Stimulated activated CD4-positive, alpha-beta T cell treated with anti-CD3 and anti-CD28 coated beads, Interleukin-2, amount 100 ng/mL, for 24 hours (primary cell): ENCODE results near the gene WDPCP.
"Not testable (repeated sequence)": the region's sequence is repeated elsewhere in the genome, so short reads cannot be mapped to it uniquely, and the experiment has no call there.

Experiments
- DNase-seq, 2 donors: peaks; one replicate each; pipeline ENCODE4 v3.0.0-alpha.2; 2020

WDPCP gene

DNA sequence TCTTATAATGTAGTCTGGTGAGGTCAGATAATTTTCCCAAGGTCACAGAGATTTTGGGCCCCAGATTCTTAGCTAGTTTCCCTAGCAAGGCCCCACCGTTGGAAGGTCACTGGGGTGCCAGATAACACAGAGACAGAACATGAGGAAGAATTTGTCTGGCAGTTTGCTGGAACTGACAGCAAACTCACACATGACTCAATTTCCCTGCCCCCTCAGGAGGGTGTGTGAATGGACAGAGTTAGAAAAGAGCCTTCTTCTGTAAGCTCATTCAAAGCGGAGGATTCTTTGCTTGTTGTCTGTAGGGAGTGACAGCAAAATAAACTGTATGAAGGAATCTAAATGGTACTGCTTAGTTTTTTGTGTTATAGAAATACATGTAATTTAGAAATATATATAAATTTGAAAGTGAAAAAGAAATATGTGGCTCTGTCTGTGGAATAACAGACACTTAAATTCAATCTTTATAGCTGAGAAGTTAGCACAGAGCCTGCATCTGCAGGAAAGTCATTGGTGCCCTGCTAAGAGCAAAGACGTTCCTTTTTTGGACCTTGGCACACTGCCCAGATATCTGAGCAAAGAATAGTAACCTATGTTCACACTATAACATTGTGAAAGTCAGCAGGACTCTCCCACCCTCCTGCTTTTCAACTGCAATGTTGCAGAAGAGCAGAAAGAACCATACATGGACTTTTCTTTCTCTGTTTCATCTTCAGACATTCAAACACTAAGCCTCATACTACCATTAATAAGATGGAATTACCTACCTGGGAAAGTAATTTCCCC is 2.5 kb upstream of the WDPCP start:
- DNase-seq: no peak

DNA sequence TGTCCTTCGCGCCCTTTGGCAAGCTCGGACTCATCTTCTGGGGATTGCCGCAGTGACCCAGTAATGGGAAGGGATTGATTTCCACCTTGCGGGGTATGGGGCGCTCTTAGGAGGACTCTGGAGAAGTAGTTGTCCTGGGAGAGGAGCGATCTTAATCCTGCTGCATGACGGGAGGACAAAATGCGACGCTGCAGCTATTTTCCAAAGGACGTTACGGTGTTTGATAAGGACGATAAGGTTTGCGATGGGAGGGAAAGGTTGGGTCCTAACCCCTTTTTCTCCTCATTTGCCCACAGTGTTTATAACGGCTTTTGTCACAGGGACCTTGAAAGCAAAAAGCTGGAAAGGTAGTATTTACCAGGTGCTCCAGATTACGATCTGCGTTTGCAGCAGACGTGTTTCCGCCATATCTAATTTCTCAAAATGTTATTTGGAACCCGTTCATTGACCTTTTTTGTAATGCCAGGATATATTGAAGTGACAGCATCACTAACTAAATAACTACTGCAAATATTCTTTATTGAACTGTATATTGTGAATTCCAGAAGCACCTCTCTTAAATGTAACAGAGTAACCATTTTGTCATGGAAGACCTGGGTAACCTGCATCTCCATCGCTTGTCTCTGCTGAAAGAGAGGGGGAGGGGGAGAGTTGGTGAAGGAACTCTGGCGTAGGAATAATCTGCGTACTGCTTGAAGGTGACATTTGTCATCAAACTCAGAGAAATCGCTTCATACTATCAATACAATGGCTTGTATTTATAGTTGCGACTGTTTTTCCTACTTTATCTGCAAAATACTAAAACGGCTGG is 1.1 kb upstream of the WDPCP start:
- no peak for DNase-seq

DNA sequence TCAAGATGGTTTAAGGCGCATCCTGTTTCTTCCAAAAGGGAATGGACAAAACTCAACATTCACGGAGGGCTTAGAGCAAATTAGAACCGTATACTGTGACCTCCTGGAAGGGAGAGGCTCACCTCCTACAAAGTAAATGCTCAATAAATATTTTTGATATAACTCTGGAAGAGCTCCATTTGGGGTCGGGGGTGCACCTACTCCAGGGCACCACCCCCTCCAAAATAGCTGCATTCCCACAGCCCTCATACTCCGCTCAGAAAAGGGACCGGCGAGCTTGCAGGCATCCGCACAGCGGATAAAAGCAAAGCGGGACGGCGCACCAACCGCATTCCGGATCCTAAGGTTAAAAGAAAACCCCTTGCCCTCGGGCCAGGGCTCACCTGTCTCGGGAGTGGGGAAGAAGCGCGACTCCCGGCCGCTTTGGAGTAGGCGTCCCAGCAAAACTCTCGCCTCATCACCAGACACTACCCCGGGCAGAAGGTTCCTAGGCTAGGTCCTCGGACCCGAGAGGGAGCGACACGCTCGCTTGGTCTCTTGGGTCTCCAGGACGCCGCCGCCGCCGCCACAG is 378 bp downstream of the WDPCP start:
- DNase-seq: no peak

DNA sequence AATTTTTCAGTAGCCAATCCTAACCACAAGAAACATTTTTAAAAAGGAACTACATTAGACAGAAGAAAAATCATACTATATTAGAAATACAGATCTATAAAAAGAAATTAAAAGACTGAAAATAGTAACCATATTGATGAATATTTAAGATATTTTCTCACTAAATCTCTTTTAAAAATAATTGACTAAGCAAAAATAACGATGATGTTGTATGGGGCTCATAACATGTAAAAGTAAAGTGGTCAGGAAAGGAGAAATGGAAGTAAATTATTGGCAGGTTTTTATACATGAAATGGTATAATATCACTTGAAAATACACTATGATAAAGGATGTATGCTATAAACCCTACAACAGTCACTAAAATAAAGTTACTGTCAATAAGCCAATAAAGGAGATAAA is 5.4 kb downstream of the WDPCP start:
- no peak for DNase-seq

DNA sequence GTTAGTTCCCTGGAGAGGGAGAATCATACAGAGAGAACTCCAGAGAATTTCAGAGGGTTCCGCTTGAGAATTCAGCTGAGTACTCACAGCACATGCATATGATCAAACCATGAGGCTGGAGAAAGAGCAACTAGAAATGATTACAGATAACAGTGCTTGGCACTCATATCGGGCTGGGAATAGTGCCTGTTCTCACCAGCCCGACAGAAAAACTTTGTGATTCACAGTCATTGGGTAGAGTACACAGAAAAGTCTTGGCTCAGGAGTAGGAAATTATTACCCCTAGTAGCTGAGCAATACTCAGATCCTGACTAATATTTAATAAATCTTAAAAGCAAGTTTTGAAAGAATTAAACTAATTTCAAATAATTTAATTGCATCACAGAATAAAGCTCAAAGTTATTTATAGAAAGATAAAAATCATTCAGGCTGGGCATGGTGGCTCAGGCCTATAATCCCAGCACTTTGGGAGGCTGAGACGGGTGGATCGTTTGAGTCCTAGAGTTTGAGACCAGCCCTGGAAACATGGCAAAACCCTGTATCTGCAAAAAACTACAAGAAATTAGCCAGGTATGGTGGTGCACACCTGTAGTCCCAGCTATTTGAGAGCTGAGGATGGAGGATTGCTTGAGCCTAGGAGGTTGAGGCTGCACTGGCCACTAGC is 6.8 kb downstream of the WDPCP start:
- DNase-seq: no peak

DNA sequence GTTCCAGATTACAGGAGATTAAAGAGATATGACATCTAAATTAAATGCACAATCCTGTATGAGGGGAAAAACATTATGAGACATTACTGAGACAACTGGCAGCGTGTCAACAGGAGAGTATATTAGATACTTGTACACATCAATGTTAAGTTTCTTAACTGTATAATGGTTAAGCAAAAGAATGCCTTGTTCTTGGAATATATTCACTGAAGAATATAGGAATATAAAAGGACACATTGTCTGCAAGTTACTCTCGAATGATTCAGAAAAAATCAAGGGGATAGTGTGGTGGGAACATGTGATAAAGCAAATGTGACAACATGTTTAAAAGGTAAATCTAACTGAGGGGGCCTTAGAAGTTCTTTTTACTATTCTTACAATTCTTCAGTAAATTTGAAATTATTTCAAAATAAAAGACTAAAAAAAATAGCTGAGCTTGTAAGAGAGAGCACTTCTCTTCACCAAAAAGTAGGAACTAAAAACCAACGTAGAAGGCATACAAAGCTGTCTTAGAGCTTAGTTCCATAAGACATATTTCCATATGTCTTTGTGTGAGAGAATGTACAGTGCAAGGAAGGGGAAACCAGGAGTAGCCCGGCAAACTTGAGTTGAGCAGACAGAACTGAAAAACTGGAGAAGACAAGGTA is 7.5 kb downstream of the WDPCP start:
- DNase-seq: no peak

DNA sequence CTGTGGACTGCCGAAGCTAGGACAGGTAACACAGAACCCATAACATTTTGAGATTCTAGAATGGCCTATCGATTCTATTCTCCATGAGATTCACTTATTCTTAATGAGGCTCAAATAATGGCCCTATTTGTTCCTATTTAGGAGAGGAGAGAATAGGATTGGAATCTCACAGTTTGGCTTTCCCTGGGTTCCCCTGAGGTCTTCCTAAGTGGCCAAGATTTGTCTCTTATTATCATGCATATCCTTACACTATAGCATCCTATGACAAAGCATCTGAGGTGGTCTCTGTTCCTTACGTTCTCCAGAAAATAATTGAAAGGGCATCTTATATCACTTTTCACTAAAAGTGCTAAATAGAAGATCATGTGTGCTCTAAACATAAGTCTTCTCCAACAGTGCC is 9.5 kb downstream of the WDPCP start:
- DNase-seq: no peak

DNA sequence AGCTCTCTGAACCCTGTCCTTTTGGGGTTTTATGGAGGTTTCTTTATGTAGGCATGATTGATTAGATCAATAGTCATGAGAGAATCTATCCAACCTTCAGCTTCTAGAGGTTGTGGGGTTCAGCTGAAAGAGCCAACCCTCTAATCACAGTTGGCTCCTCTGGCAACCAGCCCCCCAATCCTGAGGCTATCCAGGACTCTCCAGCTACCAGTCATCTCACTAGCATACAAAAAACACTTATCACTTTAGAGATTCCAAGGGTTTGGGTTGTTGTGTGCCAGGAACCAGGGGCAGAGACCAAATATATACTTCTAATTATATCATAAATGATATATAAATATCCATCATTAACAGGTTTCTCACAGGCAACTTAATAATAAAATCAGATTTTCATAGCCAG is 11.7 kb downstream of the WDPCP start:
- no peak for DNase-seq

DNA sequence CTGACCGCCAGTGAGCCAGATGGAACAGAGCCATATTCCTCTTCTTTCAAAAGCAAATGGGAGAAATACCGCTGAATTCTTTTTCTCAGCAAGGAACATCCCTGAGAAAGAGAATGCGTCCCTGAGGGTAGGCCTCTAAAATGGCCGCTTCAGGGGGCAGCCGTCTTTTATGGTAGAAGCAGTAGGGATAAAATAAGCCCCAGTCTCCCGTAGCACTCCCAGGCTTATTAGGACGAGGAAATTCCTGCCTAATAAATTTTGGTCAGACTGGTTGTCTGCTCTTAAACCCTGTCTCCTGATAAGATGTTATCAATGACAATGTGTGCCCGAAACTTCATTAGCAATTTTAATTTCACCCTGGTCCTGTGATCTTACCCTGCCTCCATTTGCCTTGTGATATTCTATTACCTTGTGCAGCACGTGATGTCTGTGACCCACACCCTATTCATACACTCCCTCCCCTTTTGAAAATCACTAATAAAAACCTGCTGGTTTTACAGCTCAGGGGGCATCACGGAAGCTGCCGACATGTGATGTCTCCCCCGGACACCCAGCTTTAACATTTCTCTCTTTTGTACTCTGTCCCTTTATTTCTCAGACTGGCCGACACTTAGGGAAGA is 14.4 kb downstream of the WDPCP start:
- not testable (repeated sequence) for DNase-seq

DNA sequence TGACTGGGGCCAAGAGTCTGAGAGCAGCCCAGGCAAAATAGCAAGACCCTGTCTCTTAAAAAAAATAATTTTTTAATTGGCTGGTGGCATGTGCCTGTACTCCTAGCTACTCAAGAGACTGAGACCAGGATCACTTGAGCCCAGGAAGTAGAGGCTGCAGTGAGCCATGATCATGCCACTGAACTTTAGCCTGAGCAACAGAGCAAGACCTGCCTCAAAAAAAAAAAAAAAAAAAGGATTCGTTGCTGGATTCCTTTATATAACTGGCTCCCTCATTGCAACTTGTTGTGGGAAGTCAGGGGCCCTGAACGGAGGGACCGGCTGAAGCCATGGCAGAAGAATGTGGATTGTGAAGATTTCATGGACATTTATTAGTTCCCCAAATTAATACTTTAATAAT is 15.3 kb downstream of the WDPCP start:
- DNase-seq: not testable (repeated sequence)

DNA sequence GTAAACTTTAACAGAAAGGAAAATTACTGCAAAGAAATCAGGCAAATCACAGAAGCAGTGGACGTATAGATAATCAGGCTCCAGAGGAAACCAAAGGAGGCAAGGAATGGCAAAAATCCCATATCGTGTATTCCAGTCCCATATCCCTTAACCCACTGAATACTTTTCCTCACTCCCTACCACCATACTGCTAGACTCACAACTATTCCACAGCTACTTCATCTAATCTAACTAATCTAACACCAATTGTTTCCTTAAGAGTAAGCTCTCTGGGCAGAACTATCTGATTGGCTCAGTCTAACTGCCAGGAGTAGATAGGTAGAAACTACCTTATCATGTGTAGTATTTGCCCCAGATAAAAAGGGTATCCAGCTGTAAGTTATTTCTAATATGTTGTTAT is 16.3 kb downstream of the WDPCP start:
- DNase-seq: no peak

DNA sequence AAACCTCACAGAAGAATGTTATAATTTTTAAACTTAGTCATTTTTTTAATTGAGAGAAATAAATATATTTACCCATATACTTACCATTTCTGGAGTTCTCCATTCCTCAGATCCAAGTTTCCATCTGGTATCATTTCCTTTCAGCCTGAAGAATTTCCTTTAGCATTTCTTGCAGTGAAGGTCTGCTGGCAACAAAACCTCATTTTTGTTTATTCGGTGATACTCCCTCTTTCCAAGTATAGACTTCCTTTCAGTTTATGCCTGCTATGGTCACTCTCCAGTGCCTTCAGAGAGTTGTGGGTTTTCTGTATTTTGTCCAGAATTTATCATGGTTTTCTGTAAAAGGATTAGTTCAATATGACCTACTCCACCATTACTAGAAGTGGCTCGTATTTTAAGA is 17.0 kb downstream of the WDPCP start:
- no peak for DNase-seq

DNA sequence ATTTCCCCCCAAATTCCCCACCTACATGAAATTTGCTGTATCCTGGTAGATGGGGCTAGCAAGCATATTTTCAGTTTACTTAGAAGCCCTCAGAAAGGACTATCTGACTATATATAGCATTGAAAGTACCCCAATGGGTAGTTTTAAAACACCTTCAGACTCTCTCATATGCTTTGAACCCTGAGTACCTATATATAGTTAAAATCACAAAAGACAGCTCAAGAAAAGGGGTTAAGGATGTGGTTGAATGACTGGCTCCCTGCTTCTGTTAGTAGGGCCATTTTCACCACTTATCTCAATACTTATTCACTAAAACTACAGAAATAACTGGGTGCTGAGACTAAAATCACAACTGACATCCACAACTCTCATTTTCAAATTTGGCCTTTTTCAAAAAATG is 18.5 kb downstream of the WDPCP start:
- DNase-seq: no peak

DNA sequence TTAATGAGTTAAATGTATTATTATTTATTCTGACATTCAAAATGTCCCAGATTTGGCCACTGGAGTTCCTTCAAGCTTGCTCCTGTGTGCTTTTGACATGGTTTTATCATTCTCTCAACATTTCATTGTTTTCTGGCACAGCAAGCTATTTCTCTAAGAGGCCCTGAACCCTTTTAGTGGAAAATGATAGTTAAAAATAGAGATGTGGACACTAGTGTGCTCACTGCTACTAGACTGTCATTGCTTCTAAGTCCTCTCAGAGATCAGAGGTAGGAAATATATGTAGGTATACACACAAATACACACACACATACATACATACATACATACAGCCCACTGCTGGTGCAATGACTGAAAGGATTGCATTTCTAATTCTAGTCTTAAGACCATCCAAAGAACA is 25.5 kb downstream of the WDPCP start:
- DNase-seq: no peak

DNA sequence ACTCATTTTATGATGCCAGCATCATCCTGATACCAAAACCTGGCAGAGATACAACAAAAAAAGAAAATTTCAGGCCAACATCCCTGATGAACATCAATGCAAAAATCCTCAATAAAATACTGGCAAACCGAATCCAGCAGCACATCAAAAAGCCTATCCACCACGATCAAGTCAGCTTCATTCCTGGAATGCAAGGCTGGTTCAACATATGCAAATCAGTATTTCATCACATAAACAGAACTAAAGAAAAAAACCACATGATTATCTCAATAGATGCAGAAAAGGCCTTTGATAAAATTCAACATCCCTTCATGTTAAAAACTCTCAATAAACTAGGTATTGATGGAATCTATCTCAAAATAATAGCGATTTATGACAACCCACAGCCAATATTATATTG is 29.4 kb downstream of the WDPCP start:
- not testable (repeated sequence) for DNase-seq

DNA sequence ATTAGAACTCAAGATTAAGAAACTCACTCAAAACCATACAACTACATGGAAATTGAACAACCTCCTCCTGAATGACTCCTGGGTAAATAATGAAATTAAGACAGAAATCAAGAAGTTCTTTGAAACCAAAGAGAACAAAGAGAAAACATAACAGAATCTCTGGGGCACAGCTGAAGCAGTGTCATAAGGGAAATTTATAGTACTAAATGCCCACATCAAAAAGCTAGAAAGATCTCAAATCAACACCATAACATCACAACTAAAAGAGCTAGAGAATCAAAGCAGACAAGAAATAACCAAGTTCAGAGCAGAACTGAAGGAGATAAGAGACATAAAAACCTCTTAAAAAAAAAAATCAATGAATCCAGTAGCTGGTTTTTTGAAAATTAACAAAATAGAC is 30.5 kb downstream of the WDPCP start:
- DNase-seq: not testable (repeated sequence)

DNA sequence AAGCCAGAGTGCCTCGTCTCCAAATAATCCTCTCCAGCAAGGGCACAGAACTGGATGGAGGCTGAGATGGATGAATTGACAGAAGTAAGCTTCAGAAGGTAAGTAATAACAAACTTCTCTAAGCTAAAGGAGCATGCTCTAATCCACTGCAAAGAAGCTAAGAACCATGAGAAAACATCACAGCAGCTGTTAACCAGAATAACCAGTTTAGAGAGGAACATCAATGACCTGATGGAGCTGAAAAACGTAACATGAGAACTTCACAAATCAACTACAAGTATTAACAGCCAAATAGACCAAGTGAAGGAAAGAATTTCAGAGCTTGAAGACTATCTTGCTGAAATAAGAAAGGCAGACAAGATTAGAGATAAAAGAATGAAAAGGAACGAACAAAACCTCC is 32.3 kb downstream of the WDPCP start:
- no peak for DNase-seq

DNA sequence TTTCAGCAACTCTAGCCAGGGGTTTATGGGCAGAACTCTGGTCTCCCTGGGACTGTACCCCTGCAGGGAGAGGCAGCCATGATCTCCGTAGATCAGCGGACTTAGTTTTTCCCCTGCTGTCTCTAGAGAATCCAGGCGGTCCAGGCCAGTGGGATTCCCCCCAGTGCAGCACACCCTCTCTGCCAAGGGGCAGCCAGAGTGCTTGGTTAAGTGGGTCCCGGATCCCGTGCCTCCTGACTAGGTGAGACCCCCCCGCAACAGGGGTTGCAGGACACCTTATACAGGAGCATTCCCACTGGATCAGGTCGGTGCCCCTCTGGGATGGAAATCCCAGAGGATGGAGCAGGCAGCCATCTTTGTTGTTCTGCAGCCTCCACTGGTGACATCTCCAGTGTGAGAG is 33.0 kb downstream of the WDPCP start:
- no peak for DNase-seq

DNA sequence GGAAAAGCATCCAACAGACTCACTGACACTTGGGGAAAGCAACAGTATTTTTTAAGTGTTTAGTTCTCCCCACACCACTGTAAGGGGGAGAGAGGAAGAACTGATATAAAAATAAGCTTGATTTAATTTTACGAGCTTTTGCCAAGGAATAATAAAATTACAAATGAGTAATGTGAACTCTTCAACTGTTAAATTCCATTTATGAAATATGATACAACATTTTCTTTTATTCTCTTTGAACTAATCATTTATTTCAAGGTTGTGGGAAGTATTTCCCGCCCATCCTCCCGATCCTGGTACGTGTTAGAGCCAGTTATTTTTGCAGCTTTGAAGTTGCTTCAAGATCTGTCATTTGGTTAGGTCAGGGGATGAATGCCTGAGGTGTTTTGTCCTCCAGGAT is 35.2 kb downstream of the WDPCP start:
- no peak for DNase-seq

DNA sequence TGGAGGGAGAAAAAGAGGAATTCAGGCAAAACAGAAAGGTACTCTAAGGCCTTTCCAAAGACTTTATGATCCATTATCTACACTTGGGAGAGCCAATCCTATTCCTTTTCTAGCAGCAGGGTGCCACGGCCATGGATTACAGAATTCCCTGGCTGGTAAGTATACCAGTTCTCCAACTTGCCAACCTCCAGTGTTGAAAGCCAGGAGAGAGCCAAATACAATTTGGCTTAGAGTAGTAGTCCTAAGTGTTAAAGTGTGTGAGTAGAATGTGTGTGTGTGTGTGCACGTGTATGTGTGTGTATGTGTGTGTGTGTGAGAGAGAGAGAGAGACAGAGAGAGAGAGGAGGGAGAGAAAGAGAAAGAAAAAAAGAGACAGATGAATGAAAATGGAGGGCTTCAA is 43.3 kb downstream of the WDPCP start:
- no peak for DNase-seq

DNA sequence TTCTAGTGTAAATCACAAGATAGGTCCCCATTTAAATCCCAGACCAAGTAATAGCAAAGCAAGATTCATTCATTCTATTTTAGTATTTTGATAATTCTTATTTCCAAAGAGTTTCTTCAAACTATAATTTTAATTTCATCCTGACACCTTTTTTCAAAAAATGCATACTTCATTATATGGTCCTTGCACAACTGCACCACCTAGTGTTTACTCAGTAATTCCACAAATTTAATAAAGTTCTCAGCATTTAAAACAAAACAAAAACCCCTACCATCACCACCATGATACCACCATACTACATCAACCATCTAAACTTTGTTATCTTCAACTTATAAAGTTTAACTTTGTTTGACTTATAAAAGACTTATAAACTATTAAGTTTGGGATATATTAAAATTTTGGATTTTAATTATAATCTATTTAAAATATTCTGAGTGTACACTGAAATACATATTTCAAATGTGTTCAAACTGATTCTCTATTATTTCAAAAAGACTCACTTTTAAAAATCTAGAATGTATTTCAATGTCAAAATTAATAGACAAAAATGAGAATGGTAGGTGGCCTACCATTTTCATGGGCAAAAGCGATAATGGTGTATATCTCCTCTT is 44.2 kb downstream of the WDPCP start:
- DNase-seq: no peak
